Esophagus squamous epithelium (tissue), 5 donors: Measurements from ENCODE around the gene MCTP2. TPM values are rescaled to one million over a fixed set of nuclear protein-coding genes. Genes with fewer than 3 reads are reported as not detected.

Experiments
- DNase-seq: peaks from one replicate; lab custom pipeline; 2025; lab: John Stamatoyannopoulos, UW
- H3K27ac ChIP-seq, 4 donors: fragments of 200-600 bp; sonication (generic); one replicate each; pipeline ENCODE4 v1.5.1; 2016 to 2019; ENCODE audit warnings: mild to moderate bottlenecking in 1 of 4
- H3K27me3 ChIP-seq, 4 donors: fragments of 200-600 bp; sonication (generic); 1 replicate in 3 of 4; 2 replicates in 1 of 4; pipeline versions ENCODE4 v1.5.1 to v1.6.0; 2017 to 2021; ENCODE audit warnings: antibody characterized with exemption in 1 of 4
- H3K36me3 ChIP-seq, 3 donors: fragments of 200-600 bp; sonication (generic); one replicate each; pipeline ENCODE4 v1.5.1; 2016 to 2019
- H3K4me1 ChIP-seq, 3 donors: fragments of 200-600 bp; sonication (generic); one replicate each; pipeline ENCODE4 v1.5.1; 2017 to 2019
- H3K4me3 ChIP-seq, 4 donors: fragments of 200-600 bp; sonication (generic); 1 replicate in 3 of 4; 2 replicates in 1 of 4; pipeline ENCODE4 v1.5.1; 2016 to 2019; ENCODE audit warnings: mild to moderate bottlenecking in 2 of 4, moderate library complexity in 1 of 4
- H3K9me3 ChIP-seq, 3 donors: fragments of 200-600 bp; sonication (generic); one replicate each; pipeline ENCODE4 v1.5.1; 2016 to 2019
- POLR2A ChIP-seq, 4 donors: fragments of 450-650 bp; IDR thresholded peaks; one replicate each; pipeline ENCODE4 v1.6.1; 2017; ENCODE audit warnings: antibody characterized with exemption in 4 of 4, mild to moderate bottlenecking in 4 of 4, moderate library complexity in 3 of 4
- WGBS, 2 donors: methylation state at CpG; one replicate each; pipeline ENCODE4 v1.1.5; 2018; 5-methylcytosine and 5-hydroxymethylcytosine counted together
- intact Hi-C: fragments of 100-400 bp; cut with DNase I; formaldehyde crosslinking; loops from one replicate; pipeline ENCODE4 v1.15.0; 2022
- total RNA-seq, 4 donors: library from RNA; depleted of rRNA; stranded (reverse); fragments of >200 nt; gene quantifications; one replicate each; pipeline ENCODE4 v1.1.0, GENCODE V29; 2016
- TF ChIP-seq, protein P1 (sequence below), 6 experiments: fragments of 450-650 bp in 4 of 6; fragments of 200-600 bp in 2 of 6; sonication (generic) in 2 of 6; IDR thresholded peaks; one replicate each; pipeline ENCODE4 v1.5.1; 2016 to 2019; ENCODE audit warnings: antibody characterized with exemption in 6 of 6, mild to moderate bottlenecking in 4 of 6, moderate library complexity in 4 of 6
- donor health status: DM: yes; HTN: yes; CAD: no.

Gene MCTP2
- total RNA-seq, 4 donors from 2014 or later, result 11.2 to 29.9 (median 15.6) TPM

GRCh38 chr15:94243418-94243817, 12.1 kb downstream of the MCTP2 start:
- WGBS, 2 donors, result 94 to 95% methylated on average over 24 of the region's 24 CpGs
- Histone ChIP-seq H3K27me3 (no peaks in the 10 kb centered on the region), H3K36me3 (no peaks in the 10 kb centered on the region), H3K4me3 (no peak overlapping the region), H3K9me3 (no peaks in the 10 kb centered on the region), H3K27ac (no peak overlapping the region), H3K4me1 (peaks cover under 1 to 23% (median 21%) of the 10 kb centered on the region in 3 donors)
- intact Hi-C loops, result no loop called here
- TF ChIP-seq POLR2A (IDR thresholded peaks at IDR 0.05), result no peak
- TF ChIP-seq, protein P1, sequence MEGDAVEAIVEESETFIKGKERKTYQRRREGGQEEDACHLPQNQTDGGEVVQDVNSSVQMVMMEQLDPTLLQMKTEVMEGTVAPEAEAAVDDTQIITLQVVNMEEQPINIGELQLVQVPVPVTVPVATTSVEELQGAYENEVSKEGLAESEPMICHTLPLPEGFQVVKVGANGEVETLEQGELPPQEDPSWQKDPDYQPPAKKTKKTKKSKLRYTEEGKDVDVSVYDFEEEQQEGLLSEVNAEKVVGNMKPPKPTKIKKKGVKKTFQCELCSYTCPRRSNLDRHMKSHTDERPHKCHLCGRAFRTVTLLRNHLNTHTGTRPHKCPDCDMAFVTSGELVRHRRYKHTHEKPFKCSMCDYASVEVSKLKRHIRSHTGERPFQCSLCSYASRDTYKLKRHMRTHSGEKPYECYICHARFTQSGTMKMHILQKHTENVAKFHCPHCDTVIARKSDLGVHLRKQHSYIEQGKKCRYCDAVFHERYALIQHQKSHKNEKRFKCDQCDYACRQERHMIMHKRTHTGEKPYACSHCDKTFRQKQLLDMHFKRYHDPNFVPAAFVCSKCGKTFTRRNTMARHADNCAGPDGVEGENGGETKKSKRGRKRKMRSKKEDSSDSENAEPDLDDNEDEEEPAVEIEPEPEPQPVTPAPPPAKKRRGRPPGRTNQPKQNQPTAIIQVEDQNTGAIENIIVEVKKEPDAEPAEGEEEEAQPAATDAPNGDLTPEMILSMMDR (IDR thresholded peaks at IDR 0.05), result no peak
- no peak for DNase-seq

DNA sequence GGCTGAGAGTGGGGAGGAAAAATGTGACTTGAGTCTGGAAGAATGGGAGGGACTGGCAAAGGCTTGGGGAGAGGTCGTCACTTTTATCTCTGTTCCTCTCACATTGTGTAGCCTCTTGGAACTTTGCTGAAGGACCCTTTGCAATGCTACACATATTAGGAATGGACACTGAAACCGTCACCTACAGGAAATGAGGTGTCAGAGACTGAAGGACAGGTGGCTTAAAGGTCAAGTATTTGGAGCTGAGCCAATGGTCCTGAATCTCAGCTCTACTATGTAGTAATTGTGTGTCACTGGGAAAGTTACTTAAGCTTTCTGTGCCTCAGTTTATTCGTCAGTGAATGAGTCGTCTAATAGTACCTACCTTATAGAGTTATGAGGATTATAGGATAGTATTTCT, 14.7 kb downstream of the MCTP2 start:
- no peaks in the 10 kb centered on the region for H3K4me1 ChIP-seq
- H3K9me3 ChIP-seq, result no peaks in the 10 kb centered on the region
- no peaks in the 10 kb centered on the region for H3K27me3 ChIP-seq
- no peaks in the 10 kb centered on the region for H3K36me3 ChIP-seq
- intact Hi-C loops, result no loop called here
- WGBS, 2 donors, result 80 to 88% methylated on average over 4 of the region's 4 CpGs
- no peak overlapping the region for H3K4me3 ChIP-seq
- no peak for TF ChIP-seq POLR2A (IDR thresholded peaks at IDR 0.05)
- TF ChIP-seq, protein P1 (IDR thresholded peaks at IDR 0.05), result no peak
- DNase-seq, result no peak
- H3K27ac ChIP-seq, result no peak overlapping the region

- no peaks in the 10 kb centered on the region for H3K4me1 ChIP-seq
- intact Hi-C loops, result no loop called here
- 60 to 70% methylated on average over 7 of the region's 7 CpGs for WGBS, 2 donors
- no peaks in the 10 kb centered on the region for H3K9me3 ChIP-seq
- H3K4me3 ChIP-seq, result no peak overlapping the region
- no peaks in the 10 kb centered on the region for H3K27me3 ChIP-seq
- DNase-seq, result no peak
- H3K36me3 ChIP-seq, result no peaks in the 10 kb centered on the region
- TF ChIP-seq, protein P1 (IDR thresholded peaks at IDR 0.05), result no peak
- TF ChIP-seq POLR2A (IDR thresholded peaks at IDR 0.05), result no peak
- no peak overlapping the region for H3K27ac ChIP-seq
These were observed 16.7 kb downstream of the MCTP2 start for GRCh38 chr15:94247789-94248638.

DNA sequence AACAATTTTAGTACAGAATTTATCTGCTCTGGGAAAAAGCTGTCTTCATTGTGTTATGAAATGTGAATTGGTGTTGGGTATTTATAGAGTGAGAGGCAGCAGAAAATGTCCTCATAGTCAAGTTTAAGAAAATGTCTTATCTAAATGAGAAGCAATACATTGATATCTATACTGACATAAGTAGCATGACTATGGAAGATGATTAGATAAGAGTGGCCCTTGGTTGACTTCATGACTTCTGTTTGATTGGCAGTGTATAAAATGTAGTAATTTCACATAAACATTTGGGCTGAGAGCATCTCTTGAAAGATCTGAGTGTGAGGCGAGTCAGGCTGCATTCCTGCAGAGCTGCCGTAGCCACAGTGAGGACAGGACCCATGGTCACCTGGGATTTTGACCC, 19.4 kb downstream of the MCTP2 start:
- peaks cover 0 to 8% (median 0%) of the 10 kb centered on the region in 3 donors for H3K4me1 ChIP-seq
- intact Hi-C loops, result no loop called here
- no peaks in the 10 kb centered on the region for H3K9me3 ChIP-seq
- DNase-seq, result no peak
- H3K36me3 ChIP-seq, result no peaks in the 10 kb centered on the region
- H3K4me3 ChIP-seq, result no peak overlapping the region
- no peak overlapping the region for H3K27ac ChIP-seq
- no peak for TF ChIP-seq POLR2A (IDR thresholded peaks at IDR 0.05)
- TF ChIP-seq, protein P1 (IDR thresholded peaks at IDR 0.05), result no peak
- 85 to 89% methylated on average over 2 of the region's 2 CpGs for WGBS, 2 donors
- no peaks in the 10 kb centered on the region for H3K27me3 ChIP-seq

DNA sequence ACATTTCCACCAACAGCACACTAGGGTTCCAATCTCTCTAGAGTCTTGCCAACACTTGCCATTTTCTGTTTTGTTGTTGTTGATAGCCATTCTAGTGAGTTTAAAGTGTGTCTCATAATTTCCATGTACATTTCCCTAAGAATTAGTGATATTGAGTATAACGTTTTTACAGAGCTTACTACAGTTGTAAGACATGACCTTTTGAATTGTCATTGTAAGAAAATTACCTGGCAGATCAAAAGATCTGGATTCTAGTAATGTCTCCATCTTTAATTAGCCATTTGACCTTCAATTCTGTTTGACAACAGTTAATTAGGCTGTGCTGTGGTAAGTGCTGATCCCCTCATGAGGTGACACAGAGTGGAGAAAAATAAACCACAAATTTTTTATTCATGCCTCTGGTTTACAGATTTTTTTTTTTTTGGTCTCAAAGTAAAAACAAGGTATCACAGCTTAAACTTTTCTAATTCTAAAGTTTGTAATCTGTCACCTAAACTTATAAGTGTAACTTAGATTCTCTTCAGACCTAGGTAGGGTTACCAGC, 20.9 kb downstream of the MCTP2 start:
- DNase-seq, result no peak
- H3K4me3 ChIP-seq, result no peak overlapping the region
- H3K4me1 ChIP-seq, result peaks cover 0 to 8% (median 0%) of the 10 kb centered on the region in 3 donors
- no peak overlapping the region for H3K27ac ChIP-seq
- H3K27me3 ChIP-seq, result no peaks in the 10 kb centered on the region
- intact Hi-C loops, result no loop called here
- H3K36me3 ChIP-seq, result no peaks in the 10 kb centered on the region
- no peaks in the 10 kb centered on the region for H3K9me3 ChIP-seq
- no peak for TF ChIP-seq POLR2A (IDR thresholded peaks at IDR 0.05)
- TF ChIP-seq, protein P1 (IDR thresholded peaks at IDR 0.05), result no peak
- WGBS, 2 donors, result 53 to 56% methylated on average over 1 of the region's 1 CpG
